Stimulated activated CD4-positive, alpha-beta T cell treated with anti-CD3 and anti-CD28 coated beads, Interleukin-4, amount 100 ng/mL, for 1 hour (primary cell): Measurements from ENCODE around the gene AP1G2.

Experiments used
- DNase-seq: peaks from one replicate; pipeline ENCODE4 v3.0.0-alpha.2; 2020

Gene AP1G2

DNA sequence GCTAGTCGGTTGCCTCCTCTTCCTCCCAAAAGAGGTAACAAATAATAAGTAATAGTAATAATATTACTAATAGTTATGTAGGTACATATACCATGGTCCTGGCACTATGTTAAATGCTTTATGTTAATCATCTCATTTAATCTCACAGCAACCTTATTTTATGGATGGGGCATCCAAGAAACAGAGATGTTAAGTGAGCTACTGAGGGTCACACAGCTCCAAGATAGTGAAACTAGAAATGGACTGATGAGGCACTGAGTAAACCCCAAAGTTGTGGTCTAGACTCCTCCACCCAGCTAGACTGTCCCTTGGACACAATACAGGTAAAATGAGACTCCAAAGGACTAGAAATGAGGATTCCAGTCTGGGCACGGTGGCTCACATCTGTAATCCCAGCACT is 31.1 kb downstream of the AP1G2 start:
- DNase-seq, result no peak

DNA sequence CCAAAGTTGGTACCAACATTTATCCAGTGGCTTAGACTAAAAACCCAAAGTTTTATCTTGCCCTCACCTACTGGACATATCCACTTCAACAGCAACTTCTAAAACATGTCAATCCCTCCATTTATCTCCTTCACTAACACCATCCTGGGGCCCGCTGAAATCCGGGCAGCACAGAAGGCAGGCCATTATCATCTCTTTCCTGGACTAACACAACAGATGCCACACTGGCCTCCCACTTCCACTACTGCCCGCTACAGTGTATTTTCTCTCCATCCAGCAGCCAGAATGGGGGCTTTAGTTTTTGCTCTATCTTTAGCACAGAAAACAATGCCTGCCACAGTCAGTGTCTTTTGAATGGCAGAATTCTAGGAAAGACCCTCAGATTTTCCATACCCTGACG is 31.6 kb downstream of the AP1G2 start:
- DNase-seq, result no peak

DNA sequence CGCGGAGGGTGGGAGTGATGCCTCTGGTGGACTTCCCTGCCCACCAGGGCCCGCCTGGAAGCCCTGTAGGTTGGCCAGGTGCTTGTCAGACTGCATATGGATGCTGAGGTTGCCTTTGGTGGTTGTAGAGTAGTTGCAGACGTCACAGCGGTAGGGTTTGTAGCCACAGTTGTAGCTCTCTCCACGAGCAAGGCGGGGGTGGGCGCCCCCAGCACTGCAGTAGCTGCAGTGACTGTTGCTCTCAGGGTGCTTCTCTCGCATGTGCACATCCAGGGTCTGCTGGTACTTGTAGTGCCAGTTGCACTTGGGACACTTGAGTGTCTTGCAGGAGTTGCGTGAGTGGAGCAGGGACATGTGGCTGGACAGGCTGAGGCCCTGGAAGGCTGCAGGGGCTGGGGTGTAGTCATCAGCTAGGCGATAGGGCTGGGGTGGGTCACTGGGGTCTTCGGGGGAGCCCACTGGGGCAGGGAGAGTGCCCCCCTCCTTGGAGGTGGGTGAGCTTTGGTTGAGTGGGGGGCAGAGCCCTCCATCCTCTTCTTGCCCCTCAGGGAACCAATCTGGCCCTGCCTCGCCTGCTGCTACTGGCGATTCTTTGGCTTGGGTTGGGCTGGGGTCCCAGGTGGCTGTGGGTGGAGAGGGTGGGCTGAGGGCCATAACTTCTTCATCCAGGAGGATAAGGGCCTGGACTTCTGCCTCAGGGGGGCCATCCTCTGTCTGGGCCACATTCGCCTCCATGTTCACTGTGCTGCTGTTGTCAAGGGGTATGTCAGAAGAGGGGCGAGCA is 33.7 kb downstream of the AP1G2 start:
- DNase-seq, result no peak

DNA sequence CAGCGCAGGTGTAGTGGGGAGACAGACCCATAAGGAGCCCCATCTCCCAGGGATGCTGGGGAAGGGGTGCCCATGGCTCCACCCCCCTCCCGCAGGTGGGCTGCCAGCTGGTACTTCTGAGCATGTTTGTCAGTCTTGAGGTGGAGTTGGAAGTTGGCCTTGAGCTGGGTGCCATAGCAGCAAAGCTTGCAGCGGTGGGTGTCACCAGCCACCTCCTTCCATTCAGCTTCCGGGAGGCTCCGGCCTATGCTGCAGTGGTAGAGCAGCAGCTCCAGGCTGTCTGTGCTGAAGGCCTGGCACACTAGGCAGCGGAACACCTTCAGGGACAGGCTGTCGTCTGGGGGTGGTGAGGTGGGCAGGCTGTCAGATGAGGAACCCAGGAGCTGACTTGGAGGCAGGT is 34.9 kb downstream of the AP1G2 start:
- no peak for DNase-seq

- DNase-seq, result no peak
Observed at GRCh38 chr14:23531391-23531790, 36.2 kb downstream of the AP1G2 start.

DNA sequence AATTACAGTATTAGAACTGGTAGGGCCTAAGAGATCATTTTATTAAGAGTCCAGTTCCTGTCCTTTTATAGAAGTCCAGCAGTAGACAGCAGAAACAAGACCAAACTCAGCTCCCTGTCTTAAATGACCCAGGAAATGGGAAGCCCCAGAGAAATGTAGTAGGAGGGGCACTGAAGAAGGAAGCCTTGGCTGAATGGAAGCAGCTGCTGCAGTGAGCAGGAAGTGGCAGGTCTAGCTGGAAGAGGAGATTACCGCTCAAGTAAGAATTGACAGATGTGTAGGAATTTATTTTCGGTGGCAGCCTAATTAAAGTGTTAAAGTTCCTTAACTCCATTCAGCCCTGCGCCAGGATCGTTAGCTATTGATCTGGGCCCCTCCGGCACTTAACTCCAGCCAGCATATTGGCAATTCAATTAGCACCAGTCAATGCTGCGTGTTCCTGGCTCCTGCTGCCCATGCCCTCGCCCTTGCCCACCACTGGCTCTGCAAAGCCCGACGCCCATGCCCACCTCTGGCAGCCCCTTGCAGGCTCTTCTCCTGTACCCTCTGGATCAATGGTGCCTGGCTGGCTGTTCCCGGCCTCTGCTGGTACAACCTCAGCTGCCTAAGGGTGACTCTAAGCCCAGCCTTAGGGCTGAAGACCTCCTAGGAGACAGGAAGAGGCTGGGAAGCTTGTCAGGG is 37.1 kb downstream of the AP1G2 start:
- DNase-seq, result no peak

DNA sequence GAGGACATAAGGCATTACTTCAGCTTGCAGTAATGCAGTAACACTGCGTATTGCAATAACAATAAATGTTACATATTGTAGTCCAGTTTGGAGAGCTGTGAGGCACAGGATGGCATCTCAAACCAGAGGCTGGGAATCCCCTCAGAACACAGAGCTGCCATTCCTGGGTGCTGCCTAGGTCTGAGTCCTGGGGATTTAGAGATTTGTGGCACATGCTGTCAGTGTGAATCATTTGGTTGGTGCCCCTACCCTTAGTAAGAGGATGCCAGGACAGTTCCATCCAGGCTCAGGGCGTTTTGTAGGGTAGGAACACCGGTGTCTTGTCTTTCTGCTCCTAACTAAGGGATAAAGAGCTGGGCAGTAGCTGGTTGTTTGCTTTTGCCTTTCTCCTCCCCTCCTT is 38.6 kb downstream of the AP1G2 start:
- no peak for DNase-seq

GRCh38 chr14:23528555-23528954 is 39.0 kb downstream of the AP1G2 start:
- no peak for DNase-seq

DNA sequence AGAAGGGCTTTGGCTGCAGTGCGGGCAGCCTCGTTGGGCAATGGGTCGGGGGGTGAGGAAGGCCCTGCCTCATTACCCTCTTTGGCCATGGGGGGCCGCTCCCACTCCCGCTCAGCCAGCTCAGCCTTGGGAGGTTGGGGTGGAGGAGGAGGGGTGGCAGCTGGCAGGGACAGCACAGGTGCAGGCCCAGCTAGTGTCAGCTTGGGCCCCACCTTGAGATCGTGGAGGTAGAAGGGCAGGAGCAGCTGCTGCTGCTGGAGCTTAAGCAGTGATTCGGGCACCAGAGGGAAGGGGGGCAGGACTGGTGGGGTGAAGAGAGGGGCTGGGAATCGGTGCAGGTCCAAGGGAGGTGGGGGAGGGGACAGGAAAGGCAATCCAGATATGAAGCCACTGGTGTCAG is 42.0 kb downstream of the AP1G2 start:
- DNase-seq, result no peak

- DNase-seq, result no peak
Observed at GRCh38 chr14:23524954-23525353, 42.6 kb downstream of the AP1G2 start.

DNA sequence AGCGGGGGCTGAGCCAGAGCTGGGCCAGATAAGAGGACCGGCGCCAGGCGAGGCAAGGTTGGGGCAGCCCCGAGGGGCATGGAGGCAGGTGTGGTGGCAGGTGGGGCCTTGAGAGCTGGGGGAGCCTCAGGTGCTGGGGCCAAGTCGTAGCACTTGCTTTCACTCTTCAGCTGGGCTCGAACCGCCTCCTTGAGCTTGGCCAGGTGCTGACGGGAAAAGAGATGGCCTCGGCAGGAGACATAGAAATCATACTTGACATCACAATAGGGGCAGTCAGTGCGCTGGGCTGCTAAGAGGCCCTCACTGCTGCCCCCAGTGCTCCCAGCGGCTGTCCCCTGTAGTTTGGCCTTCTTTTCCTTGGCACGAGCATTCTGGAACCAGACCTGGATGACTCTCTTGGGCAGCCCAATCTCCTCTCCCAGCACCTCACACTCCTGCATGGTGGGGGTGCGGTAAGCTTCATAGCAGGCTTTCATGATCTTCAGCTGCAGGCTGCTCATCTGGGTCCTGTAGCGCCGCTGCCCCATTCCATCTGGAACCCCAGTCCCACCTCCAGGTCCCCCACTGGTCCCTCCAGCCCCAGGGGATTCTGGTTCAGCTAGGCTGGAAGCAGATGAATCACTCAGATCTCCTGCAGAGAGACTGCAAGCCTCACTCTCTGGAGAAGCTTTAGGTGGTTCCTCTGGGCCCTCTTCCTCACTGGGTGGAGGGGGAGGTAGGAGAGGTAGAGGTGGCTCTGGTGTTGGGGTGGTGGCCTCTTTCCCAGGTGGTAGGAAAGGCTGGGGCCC is 44.2 kb downstream of the AP1G2 start:
- no peak for DNase-seq

DNA sequence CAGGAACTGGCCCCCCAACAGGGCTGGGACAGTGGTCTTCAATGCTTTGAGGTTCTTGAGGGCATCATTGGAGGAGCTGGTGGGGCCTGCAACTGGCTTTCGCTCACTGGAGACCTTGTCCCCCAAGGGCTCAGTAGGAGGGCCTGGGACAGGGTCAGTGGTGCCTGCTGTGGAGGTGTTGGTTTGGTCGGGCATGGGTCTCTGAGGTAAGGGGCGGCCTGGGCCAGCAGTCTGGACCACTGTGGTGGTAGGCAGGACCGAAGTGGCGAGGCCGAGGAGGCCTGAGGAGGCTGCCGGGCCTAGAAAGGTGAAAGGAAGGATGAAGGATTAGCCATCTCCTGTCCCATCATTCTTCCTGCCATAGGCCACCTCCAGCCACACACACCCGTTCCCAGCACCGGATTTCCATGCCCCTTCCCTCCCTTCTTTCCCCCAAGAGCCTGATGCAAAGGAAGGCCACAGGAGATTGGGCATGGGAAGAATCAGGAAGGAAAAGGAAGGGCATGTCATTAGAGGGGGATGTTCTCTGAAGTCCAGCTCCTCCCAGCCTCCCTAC is 44.9 kb downstream of the AP1G2 start:
- DNase-seq, result no peak

DNA sequence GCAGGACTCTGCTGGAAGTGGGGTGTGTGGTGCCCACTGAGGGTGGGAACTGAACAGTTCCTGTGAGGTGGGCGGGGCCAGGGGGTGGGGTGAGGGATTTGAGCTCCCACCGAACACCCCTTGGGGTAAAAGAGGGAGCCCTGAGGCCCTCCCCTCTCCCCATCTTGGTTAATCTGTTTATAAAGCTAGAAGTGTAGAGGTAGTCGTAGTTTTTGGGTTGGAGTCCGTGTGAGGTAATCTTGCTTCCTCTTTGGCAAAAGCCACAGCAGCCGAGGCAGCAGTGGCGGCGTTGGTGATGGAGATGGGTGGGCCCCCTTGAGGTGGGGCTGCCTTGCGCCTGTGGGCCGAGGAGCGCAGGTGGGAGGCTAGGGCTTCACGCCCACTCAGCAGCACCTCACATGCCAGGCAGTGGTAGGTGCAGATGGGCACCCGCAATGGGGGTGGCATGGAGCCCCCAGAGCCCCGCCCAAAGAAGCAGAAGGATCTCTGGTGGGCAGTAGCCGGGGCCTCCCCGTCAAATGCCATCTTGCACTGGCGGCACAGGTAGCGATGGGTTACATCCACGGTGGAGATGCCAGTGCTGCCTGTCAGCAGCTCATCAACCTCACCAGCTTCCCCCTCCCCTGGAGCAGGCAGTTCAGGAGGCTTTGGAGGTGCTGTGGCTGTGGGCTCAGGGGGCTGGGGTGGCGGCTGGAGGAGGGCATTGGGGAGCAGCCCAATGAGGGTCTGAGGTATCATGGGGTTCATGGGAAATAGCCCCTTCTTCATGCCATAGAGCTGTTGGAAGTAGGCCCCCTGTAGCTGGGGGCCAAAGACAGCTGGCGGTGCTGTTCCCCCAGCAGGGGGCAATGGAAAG is 45.6 kb downstream of the AP1G2 start:
- no peak for DNase-seq

- DNase-seq, result no peak
Observed at GRCh38 chr14:23520899-23521533, 46.6 kb downstream of the AP1G2 start.

GRCh38 chr14:23518709-23519108 is 48.9 kb downstream of the AP1G2 start:
- no peak for DNase-seq

GRCh38 chr14:23517650-23518326 is 49.8 kb downstream of the AP1G2 start:
- DNase-seq, result no peak

- DNase-seq, result no peak
Observed at GRCh38 chr14:23514644-23514957, 53.0 kb downstream of the AP1G2 start.

DNA sequence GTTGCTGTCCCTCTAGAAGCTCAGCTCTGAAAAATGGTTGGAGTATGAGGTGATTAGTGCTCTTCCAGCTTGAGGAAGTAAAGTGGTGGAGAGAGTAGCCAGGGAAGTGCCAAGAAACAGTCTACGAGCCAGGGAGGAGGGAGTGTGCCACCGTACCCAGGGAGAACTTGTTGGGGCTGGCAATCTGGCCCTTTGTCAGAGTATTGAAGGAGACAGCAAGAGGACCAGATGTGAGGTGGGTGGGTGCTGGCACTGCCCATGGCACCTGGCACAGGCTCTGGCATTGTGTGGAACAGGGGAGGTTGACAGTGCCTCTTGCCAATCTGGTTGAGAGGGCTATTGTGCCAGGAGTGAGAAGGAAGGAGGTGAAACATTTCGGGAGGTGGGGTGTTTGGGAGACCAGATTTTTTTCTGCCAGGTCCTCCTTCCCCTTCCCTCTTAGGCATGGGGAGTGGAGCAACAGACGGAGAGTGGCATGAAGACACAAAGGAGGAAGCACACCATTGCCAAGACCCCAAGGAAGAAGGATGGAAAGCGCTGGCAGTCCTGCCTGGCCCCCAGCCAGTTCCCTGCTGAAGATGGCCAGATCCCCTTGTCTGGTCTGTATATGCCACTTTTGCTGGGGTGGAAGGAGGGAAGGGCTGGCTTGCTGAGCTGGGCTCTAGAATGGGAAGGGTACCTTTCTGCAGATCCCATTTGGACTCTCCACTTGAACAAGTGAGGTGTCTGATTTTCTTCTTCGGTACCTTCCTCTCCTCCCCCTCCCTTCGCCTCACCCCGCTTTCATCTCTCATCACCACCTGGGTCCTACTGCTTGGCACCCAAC is 53.6 kb downstream of the AP1G2 start:
- no peak for DNase-seq

- no peak for DNase-seq
Observed at GRCh38 chr14:23513005-23513817, 54.4 kb downstream of the AP1G2 start.

- DNase-seq, result no peak
Observed at GRCh38 chr14:23512156-23512555, 55.4 kb downstream of the AP1G2 start.
